ENCODE results near the gene PPP1R37. TPM values are rescaled to one million over a fixed set of nuclear protein-coding genes. Genes with fewer than 3 reads are reported as not detected.
A peak's percentile ranks its signal among the peaks of the same experiment; 100 is the strongest.

PPP1R37 gene
- polyA plus RNA-seq, 3 donors = 0.10 to 11.8 (median 0.22) TPM

DNA sequence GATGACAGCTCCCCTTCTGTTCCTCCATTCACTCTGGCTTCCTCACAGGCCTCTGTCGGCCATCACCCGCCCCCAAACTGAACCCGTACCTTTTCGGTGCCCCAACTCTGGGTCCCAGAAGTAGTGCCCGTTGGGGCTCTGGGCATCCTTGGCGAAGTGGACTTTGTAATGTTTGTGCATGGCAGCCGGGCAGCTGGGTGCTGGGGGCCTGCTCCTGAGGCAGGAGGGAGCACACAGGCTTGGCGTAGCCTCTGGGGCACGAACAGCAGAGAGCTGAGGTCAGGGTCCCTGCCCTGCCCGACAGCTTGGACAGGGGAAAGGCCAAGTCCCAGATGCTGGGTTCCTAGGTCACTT is 67.0 kb downstream of the PPP1R37 start:
- H3K79me2 ChIP-seq (ENCODE audit: insufficient read depth, low read length) = no peaks in the 10 kb centered on the region
- WGBS (ENCODE audit: insufficient coverage) = 89% methylated on average over 10 of the region's 10 CpGs
- intact Hi-C loops (cut with micrococcal nuclease) = no loop called here
- no peaks in the 10 kb centered on the region for H3K36me3 ChIP-seq (replicated peaks in 1 of 2; ENCODE audit: control insufficient read depth in 1 of 2, insufficient read depth in 2 of 2, low read length in 2 of 2)
- H3K27me3 ChIP-seq (ENCODE audit: control insufficient read depth in 2 of 2, insufficient read depth in 2 of 2, low read length in 2 of 2) = peaks cover 0 to 10% of the 10 kb centered on the region in 2 donors
- no peak for DNase-seq
- H4K20me1 ChIP-seq (ENCODE audit: insufficient read depth, low read length) = no peaks in the 10 kb centered on the region
- H3K4me1 ChIP-seq (ENCODE audit: control insufficient read depth in 1 of 2, insufficient read depth in 2 of 2, low read length in 2 of 2) = peaks cover 8 to 11% of the 10 kb centered on the region in 2 donors
- H3K9me3 ChIP-seq (replicated peaks in 1 of 2; ENCODE audit: control insufficient read depth in 1 of 2, insufficient read depth in 1 of 2, low read length in 2 of 2) = no peaks in the 10 kb centered on the region
- H3K4me3 ChIP-seq (replicated peaks in 1 of 3; ENCODE audit: low read depth in 2 of 3, low read length in 3 of 3) = no peak overlapping the region
- Mint-ChIP-seq H3K4me1 (peaks cover 9% of the 10 kb centered on the region), H3K27ac (peak overlapping the region in 2 of 7 donors; percentile 5 to 69), H3K9me3 (peaks cover 0 to 4% (median 0%) of the 10 kb centered on the region in 7 donors), H3K27me3 (ENCODE audit: low read depth in 3 of 3) (peaks cover 24 to 65% (median 49%) of the 10 kb centered on the region in 3 donors), H3K4me3 (no peak overlapping the region), H3K36me3 (no peaks in the 10 kb centered on the region)
- H3K4me2 ChIP-seq (replicated peaks; ENCODE audit: extremely low read depth, low read length, poor library complexity, severe bottlenecking) = no peak overlapping the region
- no peak overlapping the region for H3K9ac ChIP-seq (ENCODE audit: insufficient read depth, low read length, poor library complexity, severe bottlenecking)
- no peak overlapping the region for H2AFZ ChIP-seq (ENCODE audit: insufficient read depth, low read depth, low read length, poor library complexity, severe bottlenecking)
- no peak overlapping the region for H3K27ac ChIP-seq (ENCODE audit: low read depth in 1 of 2, low read length in 2 of 2)
- TF ChIP-seq, protein P1, sequence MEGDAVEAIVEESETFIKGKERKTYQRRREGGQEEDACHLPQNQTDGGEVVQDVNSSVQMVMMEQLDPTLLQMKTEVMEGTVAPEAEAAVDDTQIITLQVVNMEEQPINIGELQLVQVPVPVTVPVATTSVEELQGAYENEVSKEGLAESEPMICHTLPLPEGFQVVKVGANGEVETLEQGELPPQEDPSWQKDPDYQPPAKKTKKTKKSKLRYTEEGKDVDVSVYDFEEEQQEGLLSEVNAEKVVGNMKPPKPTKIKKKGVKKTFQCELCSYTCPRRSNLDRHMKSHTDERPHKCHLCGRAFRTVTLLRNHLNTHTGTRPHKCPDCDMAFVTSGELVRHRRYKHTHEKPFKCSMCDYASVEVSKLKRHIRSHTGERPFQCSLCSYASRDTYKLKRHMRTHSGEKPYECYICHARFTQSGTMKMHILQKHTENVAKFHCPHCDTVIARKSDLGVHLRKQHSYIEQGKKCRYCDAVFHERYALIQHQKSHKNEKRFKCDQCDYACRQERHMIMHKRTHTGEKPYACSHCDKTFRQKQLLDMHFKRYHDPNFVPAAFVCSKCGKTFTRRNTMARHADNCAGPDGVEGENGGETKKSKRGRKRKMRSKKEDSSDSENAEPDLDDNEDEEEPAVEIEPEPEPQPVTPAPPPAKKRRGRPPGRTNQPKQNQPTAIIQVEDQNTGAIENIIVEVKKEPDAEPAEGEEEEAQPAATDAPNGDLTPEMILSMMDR (IDR thresholded peaks at IDR 0.05) = no peak

DNA sequence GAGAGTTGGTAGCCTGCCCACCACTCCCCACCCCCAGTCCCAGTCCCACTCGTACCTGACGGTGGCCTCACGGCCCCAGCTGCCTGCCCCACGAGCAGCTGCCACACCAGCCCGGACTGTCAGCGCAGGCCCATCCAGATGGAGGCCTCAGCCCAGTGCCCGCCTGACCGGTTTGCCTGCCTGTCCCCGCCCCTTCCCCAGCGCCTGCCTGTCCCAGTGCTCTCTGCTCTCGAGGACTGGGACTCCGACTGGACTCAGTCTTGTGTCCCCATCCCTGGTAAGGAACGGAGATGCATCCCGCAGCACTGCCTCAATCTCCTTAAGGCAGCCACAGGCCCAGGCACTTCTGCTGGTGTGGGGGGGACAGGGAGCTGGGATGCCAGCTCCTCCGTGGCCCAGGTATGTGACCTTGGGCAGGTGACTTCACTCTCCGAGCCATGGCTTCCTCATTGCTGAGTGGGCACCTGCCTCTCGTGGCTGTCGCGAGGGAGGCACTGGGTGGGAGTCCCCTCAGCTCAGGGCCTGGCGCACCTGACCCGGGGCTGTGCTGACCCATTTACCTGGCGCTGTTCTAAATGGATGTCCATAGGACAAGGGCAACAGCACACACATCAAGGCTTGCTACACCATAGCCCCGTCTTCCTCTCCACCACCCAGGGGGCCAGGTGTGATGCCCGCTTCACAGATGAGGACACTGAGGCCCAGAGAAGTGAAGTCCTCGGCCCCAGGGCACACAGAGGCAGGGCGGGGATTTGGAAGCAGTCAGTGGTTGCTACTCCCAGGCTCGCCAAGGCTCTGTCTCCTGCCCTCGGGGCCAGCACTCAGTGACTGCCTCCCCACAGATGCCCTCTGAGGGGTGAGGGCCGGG is 68.1 kb downstream of the PPP1R37 start, which contains the start of gene NKPD1:
TSS of gene NKPD1 (minus strand) at position 113 of the 868 bp plus-strand sequence. CDS start 832 bp downstream, outside the sequence.
- Histone ChIP-seq H3K4me2 (replicated peaks; ENCODE audit: extremely low read depth, low read length, poor library complexity, severe bottlenecking) (no peak within 1 kb of the TSS), H3K79me2 (ENCODE audit: insufficient read depth, low read length) (no peaks in the 10 kb centered on the region), H3K9me3 (replicated peaks in 1 of 2; ENCODE audit: control insufficient read depth in 1 of 2, insufficient read depth in 1 of 2, low read length in 2 of 2) (no peaks in the 10 kb centered on the region), H4K20me1 (ENCODE audit: insufficient read depth, low read length) (no peaks in the 10 kb centered on the region), H3K27ac (ENCODE audit: low read depth in 1 of 2, low read length in 2 of 2) (no peak within 1 kb of the TSS), H3K36me3 (replicated peaks in 1 of 2; ENCODE audit: control insufficient read depth in 1 of 2, insufficient read depth in 2 of 2, low read length in 2 of 2) (no peaks in the 10 kb centered on the region), H3K9ac (ENCODE audit: insufficient read depth, low read length, poor library complexity, severe bottlenecking) (no peak within 1 kb of the TSS), H3K4me3 (replicated peaks in 1 of 3; ENCODE audit: low read depth in 2 of 3, low read length in 3 of 3) (no peak within 1 kb of the TSS), H2AFZ (ENCODE audit: insufficient read depth, low read depth, low read length, poor library complexity, severe bottlenecking) (no peak within 1 kb of the TSS), H3K4me1 (ENCODE audit: control insufficient read depth in 1 of 2, insufficient read depth in 2 of 2, low read length in 2 of 2) (peaks cover 9 to 14% of the 10 kb centered on the region in 2 donors), H3K27me3 (ENCODE audit: control insufficient read depth in 2 of 2, insufficient read depth in 2 of 2, low read length in 2 of 2) (peaks cover 0 to 6% of the 10 kb centered on the region in 2 donors)
- Mint-ChIP-seq H3K27me3 (ENCODE audit: low read depth in 3 of 3) (peaks cover 23 to 55% (median 39%) of the 10 kb centered on the region in 3 donors), H3K36me3 (no peaks in the 10 kb centered on the region), H3K9me3 (no peaks in the 10 kb centered on the region), H3K4me3 (peak within 1 kb of the TSS in 1 of 2 donors; percentile 30), H3K4me1 (peaks cover 13% of the 10 kb centered on the region), H3K27ac (peak within 1 kb of the TSS in 2 of 7 donors; percentile 5 to 69)
- TF ChIP-seq, protein P1 (IDR thresholded peaks at IDR 0.05) = no peak
- WGBS (ENCODE audit: insufficient coverage) = 78% methylated on average over 29 of the region's 29 CpGs
- intact Hi-C loops (cut with micrococcal nuclease) = no loop called here
- no peak for DNase-seq
